Umbilical cord (tissue), 2 donors: ENCODE measurements around the gene SELENOI. TPM values are rescaled to one million over a fixed set of nuclear protein-coding genes. Genes with fewer than 3 reads are reported as not detected.
A peak's percentile ranks its signal among the peaks of the same experiment; 100 is the strongest.
"Not testable (repeated sequence)": the region's sequence is repeated elsewhere in the genome, so short reads cannot be mapped to it uniquely, and the experiment has no call there.

ENCODE experiments used
- DNase-seq: peaks from one replicate; pipeline ENCODE4 v3.0.0-alpha.2; 2015; ENCODE audit warnings: low spot score
- total RNA-seq: library from RNA; depleted of rRNA; stranded (reverse); fragments of >200 nt; gene quantifications from one replicate; pipeline ENCODE4 v1.2.3, GENCODE V29; 2014; ENCODE audit warnings: low replicate concordance; ENCODE audit not compliant: insufficient read depth

The SELENOI gene
- total RNA-seq, 1 donor from 2014 or later, result 21.2 TPM

DNA sequence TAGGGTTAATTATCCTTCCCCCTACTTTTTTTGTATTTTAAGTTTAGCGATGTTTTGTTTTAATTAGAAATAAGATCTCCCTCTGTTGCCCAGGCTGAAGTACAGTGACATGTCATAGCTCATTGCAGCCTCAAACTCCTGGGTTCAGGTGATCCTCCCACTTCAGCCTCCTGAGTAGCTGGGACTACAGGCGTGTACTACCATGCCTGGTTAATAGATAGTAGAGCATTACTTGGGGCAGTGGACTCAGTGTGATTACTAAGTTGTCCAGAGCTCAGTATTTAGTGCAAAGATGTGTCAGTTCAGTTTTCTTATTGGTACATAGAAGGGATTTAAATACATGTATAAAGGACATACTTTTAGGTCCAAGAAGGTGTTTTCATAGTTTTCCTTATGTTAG is 10.2 kb downstream of the SELENOI start:
- DNase-seq, result no peak

- DNase-seq, result no peak
Observed at GRCh38 chr2:26356771-26357170, 10.8 kb downstream of the SELENOI start.

DNA sequence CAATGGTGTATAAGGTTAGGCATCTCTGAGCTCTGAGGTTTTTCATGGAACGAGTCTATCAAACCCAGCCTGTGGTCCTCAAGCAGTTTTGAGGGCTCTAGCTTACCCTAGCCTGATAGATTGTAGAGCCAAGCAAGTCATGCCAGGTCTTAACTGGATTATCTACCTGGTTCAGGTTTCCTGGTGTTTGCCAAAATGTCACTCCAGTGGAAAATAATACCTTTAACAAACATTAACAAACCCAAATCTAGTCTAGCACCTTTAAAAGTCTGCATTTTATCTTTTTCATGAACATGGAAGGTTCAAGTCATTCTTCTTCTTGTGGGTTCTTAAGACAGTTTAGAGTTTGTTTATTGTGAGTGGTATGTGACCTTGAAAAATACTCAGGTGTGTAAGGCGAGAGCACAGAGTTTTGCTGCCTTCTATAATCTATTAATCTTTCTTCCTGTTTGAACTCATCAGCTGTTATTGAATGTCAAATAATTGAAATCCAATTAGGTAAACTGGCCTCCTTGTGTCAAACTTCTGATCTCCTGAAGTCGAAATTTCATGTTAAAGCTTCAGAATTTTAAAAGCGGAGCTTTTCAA is 14.0 kb downstream of the SELENOI start:
- DNase-seq, result no peak

DNA sequence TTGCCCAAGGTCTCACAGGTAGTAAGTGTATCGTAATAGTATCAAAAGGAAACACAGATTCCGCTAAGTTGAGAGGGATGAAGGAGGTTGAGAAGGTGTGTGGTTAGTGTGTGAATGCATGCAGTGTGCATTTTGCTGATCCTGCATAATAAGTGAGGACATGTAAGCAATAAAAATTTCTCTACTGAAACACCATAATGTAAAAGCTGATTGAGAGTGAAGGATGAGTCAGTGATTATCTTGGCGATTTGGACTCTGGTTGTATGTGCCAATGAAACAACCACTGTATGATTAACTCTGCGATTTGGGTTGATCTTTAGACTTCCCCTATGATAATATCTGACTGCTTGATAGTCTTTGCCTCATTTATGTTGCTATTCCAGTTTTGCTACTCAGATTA is 17.4 kb downstream of the SELENOI start:
- no peak for DNase-seq

DNA sequence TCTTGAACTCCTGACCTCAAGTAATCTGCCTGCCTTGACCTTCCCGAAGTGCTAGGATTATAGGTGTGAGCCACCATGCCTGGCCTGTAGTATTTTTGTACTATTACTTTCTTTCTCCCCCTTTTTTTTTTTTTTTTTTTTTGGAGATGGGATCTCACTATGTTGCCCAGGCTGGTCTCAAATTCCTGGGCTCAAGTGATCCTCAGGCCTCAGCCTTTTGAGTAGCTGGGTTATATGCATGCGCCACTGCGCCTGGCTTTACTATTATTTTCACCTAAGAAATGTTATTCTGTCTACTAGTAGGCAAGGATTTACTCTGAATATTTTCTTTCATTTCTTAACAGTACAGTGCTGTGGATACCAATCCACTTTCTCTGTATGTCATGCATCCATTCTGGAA is 18.0 kb downstream of the SELENOI start:
- no peak for DNase-seq

DNA sequence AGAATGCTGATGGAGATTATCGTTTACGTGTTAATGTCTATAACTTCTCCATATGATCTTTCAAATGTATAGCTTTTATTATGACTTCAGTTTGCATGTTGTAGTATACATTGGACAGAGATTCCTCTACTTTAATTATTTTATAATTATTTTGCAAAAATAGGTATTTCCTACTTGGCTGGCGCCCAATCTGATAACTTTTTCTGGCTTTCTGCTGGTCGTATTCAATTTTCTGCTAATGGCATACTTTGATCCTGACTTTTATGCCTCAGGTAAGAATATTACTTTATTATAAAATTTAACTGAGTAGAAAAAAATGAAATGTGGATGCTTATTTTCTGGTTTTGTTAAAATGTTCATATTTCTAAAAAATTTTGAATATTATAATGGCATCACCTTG is 18.7 kb downstream of the SELENOI start:
- DNase-seq, result no peak

DNA sequence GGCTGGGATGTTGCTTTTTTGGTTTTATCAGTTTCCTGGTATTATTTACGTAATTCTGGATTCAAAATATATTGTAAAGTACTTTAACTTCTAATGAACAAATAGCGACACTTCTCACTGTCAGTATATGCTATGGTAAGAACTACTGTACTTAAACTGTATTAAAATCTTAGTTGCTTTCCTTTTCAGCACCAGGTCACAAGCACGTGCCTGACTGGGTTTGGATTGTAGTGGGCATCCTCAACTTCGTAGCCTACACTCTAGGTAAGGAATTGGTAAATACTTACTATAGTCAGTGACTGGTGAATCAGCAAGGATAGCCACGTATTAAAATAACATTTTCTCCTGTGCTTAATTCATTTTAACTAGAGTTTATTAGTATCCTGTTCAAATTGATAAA is 21.0 kb downstream of the SELENOI start:
- DNase-seq, result no peak

GRCh38 chr2:26369664-26370063 is 23.7 kb downstream of the SELENOI start:
- DNase-seq, result not testable (repeated sequence)

DNA sequence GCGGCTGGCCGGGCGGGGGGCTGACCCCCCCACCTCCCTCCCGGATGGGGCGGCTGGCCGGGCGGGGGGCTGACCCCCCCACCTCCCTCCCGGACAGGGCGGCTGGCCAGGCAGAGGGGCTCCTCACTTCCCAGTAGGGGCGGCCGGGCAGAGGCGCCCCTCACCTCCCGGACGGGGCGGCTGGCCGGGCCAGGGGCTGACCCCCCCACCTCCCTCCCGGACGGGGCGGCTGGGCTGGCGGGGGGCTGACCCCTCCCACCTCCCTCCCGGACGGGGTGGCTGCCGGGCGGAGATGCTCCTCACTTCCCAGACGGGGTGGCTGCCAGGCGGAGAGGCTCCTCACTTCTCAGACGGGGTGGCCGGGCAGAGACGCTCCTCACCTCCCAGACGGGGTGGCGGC is 25.0 kb downstream of the SELENOI start:
- not testable (repeated sequence) for DNase-seq

- DNase-seq, result no peak
Observed at GRCh38 chr2:26376799-26377198, 30.9 kb downstream of the SELENOI start.

- no peak for DNase-seq
Observed at GRCh38 chr2:26380281-26380680, 34.3 kb downstream of the SELENOI start.

GRCh38 chr2:26382564-26382963 is 36.6 kb downstream of the SELENOI start:
- peak; percentile 4 for DNase-seq

- DNase-seq, result no peak
Observed at GRCh38 chr2:26384183-26384582, 38.2 kb downstream of the SELENOI start.

DNA sequence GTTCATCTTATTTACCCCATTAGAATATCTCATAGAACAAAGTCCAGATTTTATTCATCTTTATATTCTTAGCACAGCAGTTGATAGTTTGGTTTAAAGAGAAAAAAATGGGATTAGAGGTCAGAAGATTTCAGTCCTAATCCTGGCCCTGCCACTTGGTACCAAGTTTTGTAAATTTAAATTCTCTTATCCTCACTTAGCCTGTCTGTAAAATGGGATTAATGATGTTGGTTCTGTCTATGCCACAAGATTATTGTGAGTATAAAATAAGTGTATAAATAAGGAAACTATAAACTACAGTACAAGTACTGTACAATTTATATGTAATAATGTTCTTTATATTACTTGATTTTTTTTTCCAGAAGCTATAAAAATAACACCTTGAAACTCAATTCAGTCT is 38.7 kb downstream of the SELENOI start:
- DNase-seq, result no peak

GRCh38 chr2:26387189-26387588 is 41.2 kb downstream of the SELENOI start:
- DNase-seq, result no peak

- DNase-seq, result no peak
Observed at GRCh38 chr2:26394694-26395093, 48.8 kb downstream of the SELENOI start.

- no peak for DNase-seq
Observed at GRCh38 chr2:26395394-26395793, 49.5 kb downstream of the SELENOI start.

GRCh38 chr2:26396734-26397298 is 50.9 kb downstream of the SELENOI start:
- DNase-seq, result no peak

DNA sequence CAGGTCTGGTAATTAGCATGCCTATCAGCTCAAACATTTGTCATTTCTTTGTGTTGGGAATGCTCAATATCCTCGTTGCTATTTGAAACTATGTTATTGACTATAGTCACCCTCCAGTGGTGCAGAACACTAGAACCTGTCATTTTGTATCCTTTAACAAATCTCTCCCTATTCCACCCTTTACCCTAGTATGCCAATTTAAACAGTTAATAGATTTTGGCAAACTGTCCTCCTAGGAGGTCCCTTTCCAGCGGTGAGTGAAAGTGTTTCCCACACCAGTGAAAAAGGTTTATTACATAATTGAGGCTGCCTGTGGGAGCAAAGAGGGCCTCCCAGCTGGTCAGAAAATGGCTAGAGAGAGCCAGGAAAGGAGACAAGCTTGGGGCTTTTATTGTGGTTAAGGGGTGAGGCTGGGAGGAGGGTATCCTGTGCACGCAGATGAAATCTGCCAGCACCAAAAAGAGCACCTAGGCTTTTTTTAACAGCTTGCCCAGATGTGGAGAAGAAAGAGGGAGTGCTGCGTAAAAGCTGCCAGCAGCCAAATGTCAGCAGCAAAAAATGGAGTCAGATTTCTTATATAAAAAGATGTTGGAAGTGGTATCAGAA is 53.9 kb downstream of the SELENOI start:
- no peak for DNase-seq

GRCh38 chr2:26400723-26401122 is 54.8 kb downstream of the SELENOI start:
- DNase-seq, result no peak

DNA sequence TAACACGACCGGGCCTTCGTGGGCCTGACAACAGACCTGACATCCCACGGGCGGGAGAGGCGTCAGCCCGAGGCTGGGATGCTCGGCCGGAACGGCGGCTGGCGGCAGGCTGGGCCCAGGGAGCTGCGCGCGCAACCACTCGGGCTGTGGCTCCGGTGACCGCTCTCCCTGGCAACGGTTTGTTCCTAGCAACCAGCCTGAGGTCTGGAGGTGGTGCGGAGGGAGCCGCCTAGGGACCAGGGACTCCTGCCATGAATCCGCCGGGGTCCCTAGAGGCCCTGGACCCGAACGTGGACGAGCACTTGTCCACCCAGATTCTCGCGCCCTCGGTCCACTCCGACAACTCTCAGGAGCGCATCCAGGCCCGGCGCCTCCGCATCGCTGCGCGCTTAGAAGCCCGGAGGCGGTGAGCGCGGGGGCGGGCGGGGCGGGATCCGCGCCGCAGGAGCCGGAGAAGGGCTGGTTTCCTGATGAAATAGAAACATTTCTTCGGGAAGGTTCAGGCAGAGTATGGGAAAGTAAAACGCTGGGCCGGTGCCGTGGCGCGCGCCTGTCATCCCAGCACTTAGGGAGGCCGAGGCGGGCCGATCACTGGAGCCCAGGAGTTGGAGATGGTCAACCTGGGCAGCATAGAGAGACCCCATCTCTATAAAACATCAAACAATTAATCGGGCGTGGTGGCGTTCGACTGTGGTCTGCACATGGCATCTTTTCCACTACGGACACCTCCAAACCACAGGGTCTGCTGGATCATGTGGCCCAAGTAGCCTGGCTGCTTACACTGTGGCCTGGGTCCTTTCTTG is 56.0 kb downstream of the SELENOI start, which contains the start of gene DRC1:
DRC1 (plus strand) TSS at position 182 of the 803 bp plus-strand sequence; CDS start at position 252, 70 bp downstream.
- peak; percentile 86 for DNase-seq

DNA sequence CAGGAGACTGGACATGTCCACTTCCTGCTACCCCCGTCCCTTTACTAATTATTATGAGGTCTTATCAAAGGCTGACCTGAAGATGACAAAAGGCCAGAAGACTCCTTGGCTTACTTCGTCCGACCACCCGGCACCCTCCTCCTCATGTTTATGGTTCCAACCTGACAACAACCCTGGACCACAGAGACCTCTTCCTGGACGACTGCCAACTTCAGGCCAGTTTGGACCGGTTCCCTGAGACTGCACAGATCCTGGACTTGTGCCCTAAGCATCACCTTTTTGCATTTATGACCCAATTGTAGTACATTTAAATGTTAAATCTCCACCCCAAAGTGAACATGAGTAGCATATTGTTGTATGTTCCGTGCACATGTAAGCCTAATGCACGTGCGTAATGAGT is 61.6 kb downstream of the SELENOI start:
- no peak for DNase-seq

GRCh38 chr2:26409785-26410184 is 63.8 kb downstream of the SELENOI start:
- no peak for DNase-seq
